NB4 (cell line): ENCODE results near the gene C2CD4A.

ENCODE experiments used
- DNase-seq: peaks from one replicate; pipeline ENCODE4 v3.0.0; 2010; ENCODE audit warnings: low read depth
- H3K4me3 ChIP-seq: one replicate; pipeline ENCODE4 v1.5.1; 2011; ENCODE audit warnings: mild to moderate bottlenecking, low read depth, low read length, moderate library complexity
- MYC ChIP-seq: IDR thresholded peaks from 2 replicates; pipeline ENCODE4 v1.6.1; 2011; ENCODE audit warnings: low read depth, low read length
- POLR2A ChIP-seq: IDR thresholded peaks from 2 replicates; pipeline ENCODE4 v1.6.1; 2011; ENCODE audit warnings: mild to moderate bottlenecking; ENCODE audit not compliant: insufficient read length; ENCODE audit errors: extremely low read depth
- TF ChIP-seq, protein P1 (sequence below): IDR thresholded peaks from 2 replicates; pipeline ENCODE4 v1.6.1; 2011; ENCODE audit warnings: low read depth, low read length
- TF ChIP-seq, protein P2 (sequence below): IDR thresholded peaks from one replicate; pipeline ENCODE4 v1.5.1; 2012; ENCODE audit warnings: low read depth, low read length

C2CD4A gene

DNA sequence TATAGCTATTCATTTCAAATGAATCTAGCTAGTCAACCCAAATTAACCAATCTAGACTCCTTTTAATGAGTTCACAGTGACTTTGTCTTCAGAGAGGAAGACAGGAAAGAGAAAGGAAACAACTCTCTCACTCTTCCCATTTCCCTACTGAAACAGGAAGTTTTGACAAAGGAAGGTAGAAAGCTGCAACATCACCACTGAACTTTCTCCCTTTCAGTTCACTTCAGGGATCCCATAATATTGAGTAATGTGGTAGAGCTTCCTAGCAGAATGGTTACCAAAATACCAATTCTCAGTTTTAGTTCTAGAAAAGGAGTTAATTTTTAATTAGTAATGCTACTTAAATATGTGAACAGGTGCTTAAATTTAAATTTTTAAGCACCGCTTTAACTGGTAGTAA is 14.1 kb upstream of the C2CD4A start:
- H3K4me3 ChIP-seq = no peak overlapping the region
- DNase-seq = no peak
- TF ChIP-seq, protein P1, sequence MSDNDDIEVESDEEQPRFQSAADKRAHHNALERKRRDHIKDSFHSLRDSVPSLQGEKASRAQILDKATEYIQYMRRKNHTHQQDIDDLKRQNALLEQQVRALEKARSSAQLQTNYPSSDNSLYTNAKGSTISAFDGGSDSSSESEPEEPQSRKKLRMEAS = no peak
- TF ChIP-seq POLR2A (no peak), MYC (no peak)
- TF ChIP-seq, protein P2, sequence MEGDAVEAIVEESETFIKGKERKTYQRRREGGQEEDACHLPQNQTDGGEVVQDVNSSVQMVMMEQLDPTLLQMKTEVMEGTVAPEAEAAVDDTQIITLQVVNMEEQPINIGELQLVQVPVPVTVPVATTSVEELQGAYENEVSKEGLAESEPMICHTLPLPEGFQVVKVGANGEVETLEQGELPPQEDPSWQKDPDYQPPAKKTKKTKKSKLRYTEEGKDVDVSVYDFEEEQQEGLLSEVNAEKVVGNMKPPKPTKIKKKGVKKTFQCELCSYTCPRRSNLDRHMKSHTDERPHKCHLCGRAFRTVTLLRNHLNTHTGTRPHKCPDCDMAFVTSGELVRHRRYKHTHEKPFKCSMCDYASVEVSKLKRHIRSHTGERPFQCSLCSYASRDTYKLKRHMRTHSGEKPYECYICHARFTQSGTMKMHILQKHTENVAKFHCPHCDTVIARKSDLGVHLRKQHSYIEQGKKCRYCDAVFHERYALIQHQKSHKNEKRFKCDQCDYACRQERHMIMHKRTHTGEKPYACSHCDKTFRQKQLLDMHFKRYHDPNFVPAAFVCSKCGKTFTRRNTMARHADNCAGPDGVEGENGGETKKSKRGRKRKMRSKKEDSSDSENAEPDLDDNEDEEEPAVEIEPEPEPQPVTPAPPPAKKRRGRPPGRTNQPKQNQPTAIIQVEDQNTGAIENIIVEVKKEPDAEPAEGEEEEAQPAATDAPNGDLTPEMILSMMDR = no peak

DNA sequence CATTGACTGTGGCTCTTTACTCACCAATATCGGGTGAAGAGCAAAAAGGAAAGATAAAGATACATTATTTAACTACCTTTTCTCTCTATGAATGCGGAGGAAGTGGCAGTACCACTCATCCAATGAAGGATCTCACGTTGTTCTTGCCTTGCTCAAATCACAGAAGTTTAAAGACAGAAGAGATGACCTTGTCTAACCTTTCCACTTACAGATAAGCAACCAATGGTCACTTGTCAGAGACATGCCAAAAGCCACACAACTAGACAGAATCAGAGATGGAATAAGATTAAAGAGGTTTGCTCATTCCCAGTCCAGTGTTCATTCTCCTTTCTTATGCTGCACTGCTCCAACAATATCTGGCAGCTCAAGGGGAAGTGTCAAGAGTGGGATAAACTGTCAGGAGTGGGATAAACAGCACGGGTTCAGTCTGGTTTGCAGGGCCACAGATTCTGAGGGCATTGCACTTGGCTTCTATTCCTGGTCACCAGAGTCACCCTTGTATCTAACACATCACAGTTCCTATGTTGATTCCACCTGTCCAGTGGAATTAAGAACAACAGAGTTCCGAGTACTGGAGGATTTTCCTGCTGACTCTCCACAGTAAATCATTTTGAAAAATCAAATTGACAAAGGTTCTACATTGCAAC is 13.2 kb upstream of the C2CD4A start:
- TF ChIP-seq, protein P2 = no peak
- no peak for TF ChIP-seq MYC
- TF ChIP-seq, protein P1 = no peak
- TF ChIP-seq POLR2A = no peak
- H3K4me3 ChIP-seq = no peak overlapping the region
- DNase-seq = no peak

DNA sequence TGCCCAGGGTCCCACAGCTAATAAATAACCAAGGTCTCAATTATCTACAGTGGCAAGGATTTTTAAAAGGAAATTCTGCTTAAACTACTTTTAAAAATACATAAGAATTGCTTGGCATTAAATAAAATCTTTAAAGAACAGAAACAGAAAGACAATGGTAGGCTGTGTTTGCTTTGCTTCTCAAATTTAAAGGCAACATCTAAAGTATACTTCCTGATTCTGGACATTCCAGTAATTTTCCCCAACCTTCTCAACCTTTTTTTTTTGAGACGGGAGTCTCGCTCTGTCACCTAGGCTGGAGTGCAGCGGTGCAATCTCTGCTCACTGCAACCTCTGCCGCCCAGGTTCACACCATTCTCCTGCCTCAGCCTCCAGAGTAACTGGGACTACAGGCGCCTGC is 11.8 kb upstream of the C2CD4A start:
- DNase-seq = no peak
- TF ChIP-seq, protein P1 = no peak
- TF ChIP-seq, protein P2 = no peak
- no peak for TF ChIP-seq POLR2A
- no peak for TF ChIP-seq MYC

DNA sequence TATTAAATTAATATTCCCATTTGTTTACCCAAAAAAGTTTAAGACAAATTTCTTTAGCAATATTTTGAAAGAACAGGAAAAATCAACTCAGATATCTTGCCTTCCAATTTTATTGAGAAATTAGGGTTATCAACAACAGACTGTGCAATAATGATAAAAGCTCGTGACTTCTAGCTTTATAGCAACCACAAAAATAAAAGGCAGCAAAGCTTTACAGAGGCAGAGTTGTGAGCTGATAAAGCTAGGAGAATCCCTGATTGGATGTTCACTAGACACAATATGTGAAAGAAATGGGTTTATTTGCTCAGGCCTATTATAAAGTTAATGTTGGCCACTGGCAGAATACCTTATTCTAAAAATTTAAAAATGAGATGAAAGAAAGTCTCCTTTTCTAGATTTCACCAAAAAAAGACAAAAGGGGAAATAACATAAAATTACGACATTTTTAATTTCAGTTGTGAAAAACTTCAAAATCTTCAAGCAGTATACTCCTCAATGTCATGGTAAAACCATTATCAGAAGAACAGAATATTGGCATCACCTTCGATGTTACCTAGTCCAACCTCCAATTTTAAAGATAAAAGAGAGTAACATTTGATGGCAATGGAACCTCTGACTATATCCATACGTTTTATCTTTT is 9.3 kb upstream of the C2CD4A start:
- H3K4me3 ChIP-seq = no peak overlapping the region
- TF ChIP-seq, protein P1 = no peak
- TF ChIP-seq, protein P2 = no peak
- no peak for TF ChIP-seq POLR2A
- no peak for TF ChIP-seq MYC
- no peak for DNase-seq

More for the DNA sequence above, 11.8 kb upstream of the C2CD4A start:
- H3K4me3 ChIP-seq = no peak overlapping the region

DNA sequence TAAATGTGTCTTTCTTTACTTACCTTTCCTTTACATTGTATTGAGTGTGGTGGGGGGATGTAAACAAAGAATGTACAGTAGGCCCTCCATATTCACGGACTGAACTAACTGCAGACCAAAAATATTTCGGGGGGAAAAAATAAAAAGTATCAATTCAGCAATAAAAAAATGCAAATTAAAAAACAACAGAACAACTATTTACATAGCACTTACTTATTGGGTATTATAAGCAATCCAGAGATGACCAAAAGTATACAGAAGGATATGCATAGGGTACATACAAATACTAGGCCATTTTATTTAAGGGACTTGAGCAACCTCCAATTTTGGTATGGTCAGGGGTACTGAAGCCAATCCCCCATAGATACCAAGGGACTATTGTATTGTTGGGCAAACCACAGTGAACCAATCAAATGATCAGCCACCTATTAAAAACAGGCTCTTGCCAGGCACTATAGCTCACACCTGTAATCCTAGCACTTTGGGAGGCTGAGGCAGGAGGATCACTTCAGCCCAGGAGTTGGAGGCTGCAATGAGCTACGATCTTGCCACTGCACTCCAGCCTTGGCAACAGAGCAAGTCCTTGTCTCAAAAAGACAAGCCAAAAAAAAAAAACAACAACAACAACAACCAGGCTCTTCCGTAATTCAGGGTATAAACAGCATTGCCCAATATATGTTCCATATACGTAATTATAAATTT is 8.3 kb upstream of the C2CD4A start:
- H3K4me3 ChIP-seq = peak overlapping the region; percentile 89

More for the DNA sequence above, 8.3 kb upstream of the C2CD4A start:
- DNase-seq = no peak
- TF ChIP-seq, protein P1 = no peak
